HG02588 (cell line): ENCODE results near the gene SURF4.
"Not testable (repeated sequence)": the region's sequence is repeated elsewhere in the genome, so short reads cannot be mapped to it uniquely, and the experiment has no call there.

Experiments
- ATAC-seq: cut with Tn5 transposase; IDR thresholded peaks from one replicate; pipeline ENCODE4 v1.9.1; 2021; ENCODE audit warnings: mild to moderate bottlenecking, moderate library complexity; ENCODE audit not compliant: unreplicated experiment

The SURF4 gene

DNA sequence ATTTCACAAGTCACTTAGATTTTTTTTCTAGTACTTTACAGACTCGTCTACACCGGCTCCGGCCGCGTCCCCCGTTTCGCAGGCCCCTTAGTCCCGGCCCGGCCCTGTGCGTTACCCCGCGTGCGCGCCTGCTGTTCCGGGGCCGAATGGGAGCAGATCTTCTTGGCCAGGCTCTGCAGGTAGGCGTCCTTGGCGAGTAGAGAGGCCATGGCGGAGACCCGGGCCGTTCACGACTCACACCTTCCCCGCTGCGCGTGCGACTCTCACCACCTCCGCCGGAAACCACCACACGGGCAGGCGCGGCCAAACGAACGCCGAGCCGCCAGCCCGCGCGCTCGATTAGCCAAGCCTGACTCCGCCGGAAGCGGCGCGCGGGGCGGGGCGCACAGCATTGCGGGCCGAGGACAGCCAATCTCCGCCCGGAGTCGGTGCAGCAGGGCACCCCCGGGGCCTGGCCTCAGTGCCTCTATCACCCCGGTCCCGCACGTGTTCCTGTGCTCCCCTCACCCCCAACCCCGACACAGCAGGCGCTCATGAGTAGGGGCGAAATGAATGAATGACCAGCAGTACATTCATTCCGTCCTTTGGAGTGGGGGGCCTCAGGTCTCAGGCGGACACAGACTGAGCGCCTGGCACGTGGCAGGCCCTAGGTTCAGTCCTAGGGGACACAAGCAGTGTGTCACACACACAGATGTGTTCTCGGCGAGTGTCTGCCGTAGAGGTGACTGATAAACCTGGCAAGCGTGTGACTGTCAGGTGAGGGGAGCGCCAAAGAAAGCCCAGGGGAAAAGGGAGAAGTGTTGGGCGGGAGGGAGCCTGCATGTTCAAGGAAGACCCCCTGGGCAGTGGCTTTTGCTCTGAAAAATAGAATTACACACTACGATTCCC is 39.7 kb downstream of the SURF4 start, which contains the start of gene SURF6:
SURF6 (minus strand) TSS at position 265 of the 888 bp plus-strand sequence; CDS start at position 209, 56 bp downstream.
- ATAC-seq: peak; percentile 82

DNA sequence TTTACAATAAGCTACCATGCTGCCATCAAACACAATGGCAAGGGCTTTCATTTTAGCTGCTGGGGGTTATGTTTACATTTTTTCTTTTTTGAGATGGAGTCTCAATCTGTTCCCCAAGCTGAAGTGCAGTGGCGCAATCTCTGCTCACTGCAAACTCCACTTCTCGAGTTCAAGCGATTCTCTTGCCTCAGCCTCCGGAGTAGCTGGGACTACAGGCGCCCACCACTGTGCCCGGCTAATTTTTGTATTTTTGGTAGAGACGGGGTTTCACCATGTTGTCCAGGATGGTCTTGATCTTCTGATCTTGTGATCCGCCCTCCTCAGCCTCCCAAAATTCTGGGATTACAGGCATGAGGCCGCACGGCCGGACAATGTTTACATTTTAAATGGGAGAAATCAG is 41.0 kb downstream of the SURF4 start:
- ATAC-seq: not testable (repeated sequence)

DNA sequence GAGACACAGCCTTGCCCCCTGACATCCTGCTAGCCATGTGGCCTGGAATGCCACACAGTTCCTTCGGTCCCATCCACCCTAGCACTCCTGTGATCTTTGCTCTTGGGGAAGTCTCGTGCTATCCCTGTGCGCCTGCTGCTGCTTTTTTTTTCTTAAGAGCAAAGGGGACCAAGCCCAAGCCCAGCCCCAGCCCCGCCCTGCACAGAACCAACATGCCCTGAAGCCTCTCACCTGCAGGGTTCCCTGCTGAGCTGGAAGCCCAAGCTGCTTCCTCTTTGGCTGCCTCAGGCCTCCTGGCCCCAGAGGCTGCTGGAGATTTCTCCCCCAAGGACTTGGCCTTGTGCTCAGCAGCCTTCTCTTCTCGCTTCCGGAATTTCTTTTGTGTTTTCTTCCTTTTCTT is 41.7 kb downstream of the SURF4 start:
- ATAC-seq: no peak

DNA sequence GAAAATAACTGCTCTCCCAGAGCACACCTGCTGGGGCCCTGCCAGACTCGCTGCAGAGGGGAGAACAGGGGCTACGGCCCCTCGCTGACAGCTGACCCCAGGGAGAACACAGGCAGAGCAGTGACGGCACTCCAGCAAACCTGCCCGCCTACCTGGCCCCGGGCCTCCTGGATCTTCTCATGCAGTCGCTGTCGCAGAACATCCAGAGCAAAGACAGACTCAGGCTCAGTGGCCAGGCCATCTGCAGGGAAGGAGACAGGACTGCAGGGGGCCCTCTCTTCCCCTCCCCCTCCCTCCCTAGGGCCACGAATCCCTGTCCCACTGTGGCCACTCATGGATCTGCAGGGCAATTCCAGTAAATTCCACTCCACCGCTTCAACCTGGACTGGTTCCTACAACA is 42.3 kb downstream of the SURF4 start:
- no peak for ATAC-seq

DNA sequence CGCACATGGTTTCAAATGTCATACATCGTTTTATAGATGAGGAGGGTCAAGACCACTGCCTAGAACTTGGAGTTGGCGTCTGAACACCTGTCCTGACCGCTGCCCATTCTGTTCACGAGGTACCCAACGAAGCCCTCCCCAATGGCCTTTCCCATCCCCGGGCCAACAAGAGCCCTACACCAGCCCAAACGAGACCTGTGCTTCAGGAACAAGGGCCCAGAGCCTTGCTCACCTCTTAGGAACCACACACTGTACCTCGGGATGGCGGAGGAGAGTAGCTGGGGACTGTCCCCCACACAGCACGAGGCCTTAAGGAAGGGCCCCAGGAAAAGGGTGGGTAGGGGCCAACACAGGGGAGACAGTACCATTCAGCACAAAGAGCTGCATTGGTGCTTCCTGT is 42.8 kb downstream of the SURF4 start:
- ATAC-seq: no peak

DNA sequence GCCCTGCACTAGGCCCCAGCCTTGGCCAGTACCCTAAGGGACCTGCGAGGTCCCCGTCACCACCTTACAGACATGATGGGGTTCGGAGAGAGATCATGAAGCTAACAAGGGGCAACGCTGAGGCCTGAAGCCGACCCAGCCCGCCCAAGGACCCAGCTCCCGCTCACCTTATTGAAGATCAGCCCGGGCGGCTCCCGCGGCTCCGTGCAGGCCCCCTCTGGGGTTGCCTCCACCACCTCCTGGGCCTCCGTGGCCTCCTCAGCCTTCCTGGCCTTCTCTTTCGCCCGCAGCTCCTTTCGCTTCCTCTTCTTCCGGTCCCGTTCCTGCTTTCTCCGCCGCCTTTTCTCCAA is 43.5 kb downstream of the SURF4 start:
- no peak for ATAC-seq

DNA sequence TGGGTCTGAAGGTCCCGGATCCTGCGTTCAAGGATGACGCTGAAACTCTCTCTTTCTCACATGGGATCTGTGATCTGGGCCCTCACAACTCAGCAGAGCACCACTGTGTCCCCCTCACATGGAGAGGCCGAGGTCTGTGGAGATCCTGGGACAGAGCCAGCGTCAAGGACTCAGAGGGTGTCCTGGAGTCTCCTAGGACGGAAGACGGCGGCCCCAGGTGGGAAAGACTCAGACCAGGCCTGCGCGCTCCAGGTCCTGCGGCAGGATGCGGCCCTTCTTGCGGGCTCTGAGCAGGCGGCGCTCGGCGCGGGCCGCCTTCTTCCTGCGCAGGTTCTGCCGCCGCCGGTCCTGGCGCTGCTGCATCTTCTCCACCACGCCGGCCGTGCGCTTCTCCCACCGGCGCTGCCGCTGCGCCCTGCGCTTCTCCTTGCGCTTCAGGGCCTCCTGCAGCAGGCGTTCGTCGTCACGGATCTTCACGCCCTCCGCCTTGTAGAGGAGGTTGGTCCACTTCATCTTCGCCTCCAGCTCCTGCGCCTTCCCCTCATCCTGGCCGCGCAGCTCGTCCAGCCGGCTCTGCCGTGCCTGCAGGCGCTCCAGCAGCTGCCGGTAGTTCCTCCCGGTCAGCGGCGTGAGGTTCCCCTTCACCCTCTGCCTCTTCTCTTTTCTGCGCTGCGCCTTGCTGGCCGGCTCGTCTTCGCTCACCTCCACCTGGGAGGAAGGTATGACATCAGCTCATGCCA is 44.0 kb downstream of the SURF4 start:
- no peak for ATAC-seq

DNA sequence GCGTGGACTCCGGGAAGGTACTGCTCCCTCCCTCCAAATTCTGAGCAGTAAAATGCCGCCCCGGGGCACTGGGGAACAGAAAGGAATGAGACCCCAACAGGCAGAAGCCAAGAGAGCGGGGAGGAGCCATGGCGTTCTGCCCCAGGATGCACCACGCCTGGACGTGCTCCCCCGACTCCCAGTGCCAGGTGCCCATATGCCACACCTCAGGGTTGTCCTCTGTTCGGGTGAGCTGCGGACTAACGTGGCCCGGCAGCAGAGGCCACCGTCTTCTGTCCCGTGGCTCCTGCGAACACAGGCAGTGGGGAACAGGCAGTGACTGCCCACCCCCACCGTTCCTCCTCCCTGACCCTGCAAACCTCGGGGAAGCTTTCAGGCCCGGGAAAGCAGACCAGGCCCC is 44.6 kb downstream of the SURF4 start:
- ATAC-seq: no peak

DNA sequence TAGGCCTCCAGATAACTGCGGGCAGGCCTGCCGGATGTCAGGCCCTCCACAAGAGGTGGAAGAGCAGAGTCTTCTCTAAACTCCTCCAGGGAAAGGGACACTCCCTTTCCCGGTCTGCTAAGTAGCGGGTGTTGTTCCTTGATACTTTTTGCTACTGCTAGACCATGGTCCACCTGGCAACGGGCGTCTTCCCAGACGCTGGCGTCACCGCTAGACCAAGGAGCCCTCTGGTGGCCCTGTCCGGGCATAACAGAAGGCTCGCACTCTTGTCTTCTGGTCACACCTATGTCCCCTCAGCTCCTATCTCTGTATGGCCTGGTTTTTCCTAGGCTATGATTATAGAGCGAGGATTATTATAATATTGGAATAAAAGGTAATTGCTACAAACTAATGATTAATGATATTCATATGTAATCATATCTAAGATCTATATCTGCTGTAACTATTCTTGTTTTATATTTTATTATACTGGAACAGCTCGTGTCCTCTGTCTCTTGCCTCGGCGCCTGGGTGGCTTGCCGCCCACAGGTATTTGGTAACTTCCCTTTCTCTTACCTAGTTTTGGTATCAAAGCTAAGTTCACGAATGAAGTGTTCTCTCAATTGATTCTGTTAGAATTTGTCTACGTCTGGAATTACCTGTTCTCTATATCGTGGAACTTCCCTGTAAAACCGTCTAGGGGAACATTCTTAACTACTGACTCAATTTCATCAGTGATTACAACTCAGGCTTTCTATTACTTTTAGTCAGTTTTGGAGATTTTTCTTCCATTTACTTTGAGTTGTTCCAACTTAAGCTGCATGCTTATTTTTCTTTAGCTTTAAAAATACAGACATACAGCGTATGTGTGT is 46.3 kb downstream of the SURF4 start:
- ATAC-seq: not testable (repeated sequence)

DNA sequence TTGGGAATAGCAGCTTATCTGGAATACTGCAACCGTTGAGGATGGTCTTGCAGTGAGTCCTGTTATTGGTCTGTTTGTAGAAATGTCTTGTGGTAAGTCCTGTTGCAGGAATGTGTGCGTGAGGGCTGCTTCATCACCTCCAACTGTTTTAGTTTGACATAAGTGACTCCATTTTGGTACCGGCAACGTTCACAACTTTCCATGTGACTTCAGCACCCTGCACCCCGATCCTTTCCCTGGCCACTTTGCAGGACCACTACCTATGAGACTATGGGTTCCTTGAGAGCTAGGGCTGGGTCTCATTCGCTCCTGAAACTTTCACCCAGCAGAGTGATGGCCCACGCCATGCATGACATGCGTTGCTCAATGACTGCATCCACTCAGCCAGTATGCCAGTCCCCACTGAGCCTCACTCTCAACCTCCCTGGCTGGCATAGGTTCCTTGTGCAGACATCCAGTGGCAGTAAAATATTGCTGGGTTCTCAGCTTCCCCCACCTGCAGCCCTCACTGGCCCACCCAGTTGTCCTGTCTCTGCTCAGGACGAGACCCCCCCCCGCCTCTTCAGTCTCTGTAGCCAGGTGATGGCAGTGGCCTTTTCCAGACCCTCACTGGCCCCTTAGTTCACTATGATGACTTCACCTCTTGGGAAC is 47.9 kb downstream of the SURF4 start:
- ATAC-seq: no peak

DNA sequence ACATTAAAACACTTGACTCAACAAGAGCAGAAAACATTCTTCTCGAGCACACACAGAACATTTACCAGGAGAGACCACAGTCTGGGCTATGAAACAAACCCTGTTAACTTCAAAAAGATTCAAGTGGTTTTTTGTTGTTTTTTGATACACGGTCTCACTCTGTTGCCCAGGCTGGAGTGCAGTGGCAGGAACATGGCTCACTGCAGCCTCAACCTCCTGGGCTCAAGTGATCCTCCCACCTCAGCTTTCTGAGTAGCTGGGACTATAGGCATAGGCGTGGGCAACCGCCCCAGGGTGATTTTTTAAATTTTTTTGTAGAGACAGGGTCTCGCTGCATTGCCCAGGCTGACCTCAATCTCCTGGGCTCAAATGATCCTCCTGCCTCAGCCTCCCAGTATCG is 48.8 kb downstream of the SURF4 start:
- ATAC-seq: not testable (repeated sequence)

DNA sequence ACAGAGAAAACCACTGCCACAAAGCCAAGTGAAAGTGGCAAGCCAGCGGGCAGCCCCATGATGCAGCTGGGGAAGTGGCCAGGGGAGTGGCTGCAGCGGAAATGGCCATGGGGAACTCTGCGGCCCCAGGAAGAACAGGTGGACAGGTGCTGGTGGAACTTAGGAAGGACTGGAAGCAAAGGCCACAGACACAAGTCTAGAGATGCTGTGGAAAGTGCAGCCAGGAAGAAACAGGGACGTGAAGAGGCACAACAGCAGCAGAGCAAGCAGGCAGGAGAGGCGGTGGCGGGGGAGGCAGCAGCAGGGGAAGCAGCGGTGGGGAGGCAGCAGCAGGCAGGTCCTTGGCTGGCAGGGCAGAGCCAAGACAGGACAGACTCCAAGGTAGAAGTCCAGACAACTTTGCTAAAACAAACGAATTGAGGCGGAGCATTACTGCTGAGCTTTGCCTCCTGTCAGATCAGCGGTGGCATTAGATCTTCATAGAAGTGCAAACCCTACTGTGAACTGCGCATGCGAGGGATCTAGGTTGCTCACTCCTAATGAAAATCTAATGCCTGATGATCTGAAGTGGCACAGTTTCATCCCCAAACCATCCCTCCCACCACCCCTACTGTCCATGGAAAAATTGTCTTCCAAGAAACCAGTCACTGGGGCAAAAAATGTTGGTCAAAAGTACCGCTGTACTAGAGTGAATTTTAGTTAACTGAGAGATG is 51.7 kb downstream of the SURF4 start:
- ATAC-seq: no peak

DNA sequence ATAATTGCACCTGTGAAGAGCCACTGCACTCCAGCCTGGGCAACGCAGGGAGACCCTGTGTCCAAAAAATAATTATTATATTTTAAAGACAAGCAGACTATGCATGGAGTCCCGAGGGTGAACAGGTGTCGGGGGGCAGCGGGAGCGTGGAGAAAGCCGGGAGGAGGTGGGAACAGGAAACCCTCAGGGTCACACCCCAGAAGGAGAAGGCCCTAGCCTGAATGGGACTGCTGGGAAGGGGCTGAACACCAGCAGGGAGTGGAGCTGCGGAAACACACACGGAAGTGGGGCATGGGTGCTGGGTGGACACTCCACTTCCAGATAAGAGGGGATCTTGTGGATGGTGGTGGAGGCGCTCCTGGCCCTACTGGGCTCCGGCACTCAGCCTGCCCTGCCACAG is 52.6 kb downstream of the SURF4 start:
- ATAC-seq: no peak

DNA sequence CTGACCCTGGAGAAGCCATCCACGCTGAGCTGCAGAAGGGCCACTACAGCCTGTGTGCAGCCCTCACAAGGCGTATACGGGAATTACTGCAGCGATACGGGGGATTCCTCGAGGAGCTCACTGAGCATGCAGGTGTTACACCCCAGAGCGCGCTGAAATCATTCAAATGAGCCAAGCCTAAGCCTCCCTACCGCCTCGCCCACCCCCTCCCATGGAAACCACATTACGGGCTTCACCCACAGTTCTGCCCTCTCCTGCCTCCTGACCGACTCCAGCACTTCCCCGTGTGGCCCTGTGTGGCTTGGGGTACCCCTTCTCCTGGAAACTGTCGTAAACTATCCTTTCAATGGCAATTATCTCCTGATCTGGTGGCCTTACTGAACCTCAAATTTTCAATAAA is 53.2 kb downstream of the SURF4 start:
- no peak for ATAC-seq

DNA sequence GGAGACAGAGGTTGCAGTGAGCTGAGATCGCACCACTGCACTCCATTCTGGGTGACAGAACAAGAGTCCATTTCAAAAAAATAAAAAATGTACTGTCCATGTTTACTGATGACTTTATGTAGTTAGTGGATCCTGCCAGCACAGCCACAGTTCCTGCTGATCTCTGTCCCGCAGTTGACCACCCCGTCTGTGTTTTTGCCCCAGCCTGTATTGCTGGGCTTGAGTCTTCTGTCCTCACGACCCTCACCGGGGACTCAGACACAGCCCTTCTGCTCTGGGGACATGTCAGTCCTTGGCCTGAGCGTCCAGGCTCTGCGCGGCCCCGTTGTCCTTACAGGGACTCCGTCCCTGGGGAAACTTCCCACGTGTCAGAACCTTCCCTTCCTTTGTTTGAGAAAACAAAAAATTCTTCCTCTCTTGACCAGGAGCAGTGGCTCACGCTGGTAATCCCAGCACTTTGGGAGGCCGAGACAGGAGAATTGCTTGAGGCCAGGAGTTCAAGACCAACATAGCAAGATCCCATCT is 54.4 kb downstream of the SURF4 start:
- no peak for ATAC-seq

DNA sequence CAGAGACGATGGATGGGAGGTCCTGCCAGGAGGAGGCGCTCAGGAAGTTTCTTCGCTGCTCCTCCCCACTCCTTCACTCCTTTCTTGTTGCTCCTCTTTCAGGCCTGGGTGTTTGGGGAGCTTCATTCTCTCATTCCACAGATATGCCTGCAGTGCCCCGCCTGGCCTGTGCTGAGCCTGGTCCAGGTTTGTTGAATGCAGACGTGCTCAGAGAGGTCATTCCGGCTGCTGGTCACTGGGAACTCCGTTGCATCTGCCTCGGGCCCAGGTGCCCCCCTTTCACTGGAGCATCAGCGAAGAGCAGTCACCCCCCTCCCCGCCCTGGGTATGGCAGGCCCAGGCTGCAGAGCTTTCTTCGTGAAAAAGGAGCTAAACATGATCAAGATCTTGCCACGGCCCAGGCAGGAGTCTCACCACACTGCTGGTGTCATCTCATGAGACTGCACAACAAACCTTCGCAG is 55.4 kb downstream of the SURF4 start:
- no peak for ATAC-seq

DNA sequence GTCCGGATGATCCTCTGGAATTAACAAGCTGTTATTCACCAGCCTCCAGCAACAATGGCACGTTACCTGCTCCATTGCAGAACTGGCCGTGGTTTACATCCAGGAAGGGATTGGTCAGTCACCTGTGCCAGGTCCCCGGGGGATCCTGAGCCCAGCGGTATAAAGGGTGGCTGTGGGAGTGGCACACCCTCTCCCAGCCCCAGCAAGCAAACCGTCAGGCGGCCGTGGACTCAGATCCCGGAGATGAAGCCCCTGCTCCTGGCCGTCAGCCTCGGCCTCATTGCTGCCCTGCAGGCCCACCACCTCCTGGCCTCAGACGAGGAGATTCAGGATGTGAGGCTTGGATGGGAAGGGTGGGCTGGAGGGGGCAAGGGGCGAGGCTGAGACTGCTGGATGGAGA is 58.3 kb downstream of the SURF4 start:
- ATAC-seq: not testable (repeated sequence)

DNA sequence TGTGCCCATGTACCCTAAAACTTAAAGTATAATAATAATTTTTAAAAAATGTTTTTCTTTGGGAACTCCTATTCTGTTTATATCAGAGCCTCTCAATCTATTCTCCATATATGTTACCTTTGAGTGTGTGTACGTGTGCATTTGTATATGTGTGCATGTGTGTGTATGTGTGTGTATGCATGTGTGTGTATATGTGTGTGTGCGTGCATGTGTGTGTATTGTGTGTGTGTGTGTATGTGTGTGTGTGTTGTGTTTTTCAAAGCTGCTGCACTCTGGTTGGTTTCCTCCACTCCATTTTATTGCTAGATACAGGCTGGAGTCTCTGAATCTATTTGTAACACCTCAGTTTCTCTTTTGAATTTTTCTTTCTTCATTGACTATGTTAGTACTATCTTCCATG is 59.9 kb downstream of the SURF4 start:
- ATAC-seq: no peak
